Measurements from ENCODE around the gene RIOK2.
A peak's percentile ranks its signal among the peaks of the same experiment; 100 is the strongest.
"Not testable (repeated sequence)": the region's sequence is repeated elsewhere in the genome, so short reads cannot be mapped to it uniquely, and the experiment has no call there.

The RIOK2 gene

GRCh38 chr5:97183100-97183929, at the start of gene RIOK2:
Gene RIOK2, minus strand, starts transcription at chr5:97183247. Its CDS starts 56 bp downstream, at chr5:97183191.
- peak; percentile 85 for DNase-seq

- peak; percentile 48 for DNase-seq
These were observed 48.1 kb upstream of the RIOK2 start for GRCh38 chr5:97231025-97231636.

- no peak for DNase-seq
These were observed 46.7 kb upstream of the RIOK2 start for GRCh38 chr5:97229688-97230285.

GRCh38 chr5:97229196-97229595, 46.1 kb upstream of the RIOK2 start:
- no peak for DNase-seq

GRCh38 chr5:97225222-97225621, 42.2 kb upstream of the RIOK2 start:
- no peak for DNase-seq

GRCh38 chr5:97224112-97224750, 41.2 kb upstream of the RIOK2 start:
- DNase-seq, result no peak

- no peak for DNase-seq
These were observed 40.5 kb upstream of the RIOK2 start for GRCh38 chr5:97223596-97223995.

GRCh38 chr5:97209343-97209742, 26.3 kb upstream of the RIOK2 start:
- no peak for DNase-seq

GRCh38 chr5:97208714-97209113, 25.7 kb upstream of the RIOK2 start:
- DNase-seq, result no peak

GRCh38 chr5:97208184-97208713, 25.2 kb upstream of the RIOK2 start:
- DNase-seq, result no peak

GRCh38 chr5:97194366-97194765, 11.3 kb upstream of the RIOK2 start:
- DNase-seq, result no peak

GRCh38 chr5:97193355-97193688, 10.3 kb upstream of the RIOK2 start:
- no peak for DNase-seq

- DNase-seq, result peak; percentile 1
These were observed 9.7 kb upstream of the RIOK2 start for GRCh38 chr5:97192580-97193354.

- DNase-seq, result no peak
These were observed 8.8 kb upstream of the RIOK2 start for GRCh38 chr5:97191893-97192292.

GRCh38 chr5:97189523-97189922, 6.5 kb upstream of the RIOK2 start:
- not testable (repeated sequence) for DNase-seq

GRCh38 chr5:97183930-97184213, 825 bp upstream of the RIOK2 start:
- DNase-seq, result no peak

- no peak for DNase-seq
These were observed 412 bp downstream of the RIOK2 start for GRCh38 chr5:97182571-97183099.

- DNase-seq, result no peak
These were observed 1.0 kb downstream of the RIOK2 start for GRCh38 chr5:97181856-97182545.

- not testable (repeated sequence) for DNase-seq
These were observed 3.6 kb downstream of the RIOK2 start for GRCh38 chr5:97179457-97179856.

- DNase-seq, result no peak
These were observed 10.8 kb downstream of the RIOK2 start for GRCh38 chr5:97172227-97172626.

GRCh38 chr5:97171703-97172102, 11.3 kb downstream of the RIOK2 start:
- DNase-seq, result no peak

- DNase-seq, result no peak
These were observed 15.6 kb downstream of the RIOK2 start for GRCh38 chr5:97167435-97167834.

All from NCI-H1105 treated with DMSO at 0.1 percent for 48 hours (cell line).